PC-9 (cell line): ENCODE results near the gene GEN1. TPM values are rescaled to one million over a fixed set of nuclear protein-coding genes. Genes with fewer than 3 reads are reported as not detected.

ENCODE experiments used
- BruUV-seq: library from RNA; stranded (reverse); fragments of 400-500 nt; replicated peaks from 2 replicates; lab custom pipeline; 2021; lab: Mats Ljungman, UMichigan
- CTCF ChIA-PET: fragments of 300-600 bp; sonication (Branson Sonifier 250); formaldehyde crosslinking; loops from one replicate; lab custom pipeline; 2022; ENCODE audit warnings: antibody characterized with exemption; lab: Charles Lee
- POLR2A ChIA-PET: fragments of 300-600 bp; sonication (Branson Sonifier 250); formaldehyde crosslinking; loops from one replicate; lab custom pipeline; 2022; ENCODE audit warnings: antibody characterized with exemption; ENCODE audit not compliant: unreplicated experiment; lab: Charles Lee
- DNase-seq, 2 experiments: peaks; one replicate each; pipeline versions ENCODE4 v3.0.0 to v3.0.0-alpha.2; 2015 to 2022; ENCODE audit warnings: mixed read lengths in 1 of 2
- H2AFZ ChIP-seq: fragments of 200-600 bp; sonication (generic); 2 replicates; pipeline ENCODE4 v1.8.1; 2017; ENCODE audit warnings: antibody characterized with exemption
- H3F3A ChIP-seq: fragments of 200-600 bp; sonication (generic); 2 replicates; pipeline ENCODE4 v1.8.1; 2017; ENCODE audit warnings: antibody characterized with exemption, mild to moderate bottlenecking, low read depth; ENCODE audit not compliant: insufficient read depth
- H3K27ac ChIP-seq: fragments of 200-600 bp; sonication (generic); 2 replicates; pipeline ENCODE4 v1.6.1; 2016; ENCODE audit warnings: mixed run types
- H3K27me3 ChIP-seq: fragments of 200-600 bp; sonication (generic); 2 replicates; pipeline ENCODE4 v1.6.1; 2016; ENCODE audit warnings: low read depth, mixed run types; ENCODE audit not compliant: insufficient read depth
- H3K36me3 ChIP-seq: fragments of 200-600 bp; sonication (generic); 2 replicates; pipeline ENCODE4 v1.6.1; 2016; ENCODE audit warnings: low read depth, mixed run types
- H3K4me1 ChIP-seq: fragments of 200-600 bp; sonication (generic); replicated peaks from 2 replicates; pipeline ENCODE4 v1.6.1; 2016; ENCODE audit warnings: mixed run types; ENCODE audit not compliant: insufficient read depth
- H3K4me2 ChIP-seq: fragments of 200-600 bp; sonication (generic); 2 replicates; pipeline ENCODE4 v1.6.1; 2017; ENCODE audit warnings: mixed run types
- H3K4me3 ChIP-seq: fragments of 200-600 bp; sonication (generic); 2 replicates; pipeline ENCODE4 v1.6.1; 2016; ENCODE audit warnings: mixed run types
- H3K79me2 ChIP-seq: fragments of 200-600 bp; sonication (generic); 2 replicates; pipeline ENCODE4 v1.6.1; 2017; ENCODE audit warnings: low read depth, mixed run types
- H3K9me2 ChIP-seq: fragments of 200-600 bp; sonication (generic); 2 replicates; pipeline ENCODE4 v1.8.1; 2017; ENCODE audit warnings: mild to moderate bottlenecking; ENCODE audit not compliant: insufficient read depth
- H3K9me3 ChIP-seq: fragments of 200-600 bp; sonication (generic); 2 replicates; pipeline ENCODE4 v1.8.1; 2016; ENCODE audit warnings: low read depth; ENCODE audit not compliant: insufficient read depth
- H4K20me1 ChIP-seq: fragments of 200-600 bp; sonication (generic); 2 replicates; pipeline ENCODE4 v1.8.1; 2017; ENCODE audit not compliant: insufficient read depth
- CTCF ChIP-seq: fragments of 200-600 bp; sonication (generic); conservative IDR thresholded peaks from 2 replicates; pipeline ENCODE4 v1.6.1; 2017; ENCODE audit warnings: mixed run types, antibody characterized with exemption, mild to moderate bottlenecking, moderate library complexity
- EZH2 ChIP-seq: fragments of 200-600 bp; sonication (generic); IDR thresholded peaks from 2 replicates; pipeline ENCODE4 v1.8.0; 2017; ENCODE audit warnings: antibody characterized with exemption, low read depth
- intact Hi-C: fragments of 100-400 bp; cut with micrococcal nuclease; formaldehyde crosslinking; loops from one replicate; pipeline ENCODE4 v1.10.0; 2022; ENCODE audit not compliant: unreplicated experiment
- total RNA-seq: library from RNA; stranded (reverse); gene quantifications from 2 replicates; pipeline ENCODE4 v1.2.3, GENCODE V29; 2021

Gene GEN1
- total RNA-seq, 1 experiment from 2014 or later, result 28.3 TPM

DNA sequence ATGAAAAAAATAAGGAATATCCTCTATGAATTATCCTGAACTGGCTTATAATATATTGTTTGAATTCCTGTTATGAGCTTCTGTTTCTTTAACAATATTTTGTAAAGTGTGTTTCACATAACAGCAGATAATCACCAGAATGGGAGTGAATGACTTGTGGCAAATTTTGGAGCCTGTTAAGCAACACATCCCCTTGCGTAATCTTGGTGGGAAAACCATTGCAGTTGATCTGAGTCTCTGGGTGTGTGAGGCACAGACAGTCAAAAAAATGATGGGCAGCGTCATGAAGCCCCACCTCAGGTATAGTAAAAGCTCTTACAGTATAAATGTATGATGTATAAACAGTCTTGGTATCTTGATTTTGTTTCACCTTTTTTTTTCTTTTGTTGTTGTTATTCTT is 5.9 kb downstream of the GEN1 start:
- Histone ChIP-seq H3K4me2 (no peak overlapping the region), H3K4me1 (peaks cover 12% of the 10 kb centered on the region), H3F3A (no peaks in the 10 kb centered on the region; the same call in 1 of the 2 replicates), H3K27ac (no peak overlapping the region), H3K36me3 (peaks cover 20% of the 10 kb centered on the region), H3K9me2 (no peaks in the 10 kb centered on the region), H3K27me3 (no peaks in the 10 kb centered on the region), H3K79me2 (peaks cover 54% of the 10 kb centered on the region), H3K4me3 (no peak overlapping the region), H3K9me3 (no peaks in the 10 kb centered on the region), H2AFZ (no peak overlapping the region), H4K20me1 (no peaks in the 10 kb centered on the region)
- DNase-seq, result no peak
- no TSS peak for BruUV-seq
- TF ChIP-seq EZH2, result no peak
- TF ChIP-seq CTCF, result no peak
- intact Hi-C loops, result no loop called here
- CTCF ChIA-PET, result no interaction called here
- POLR2A ChIA-PET, result no interaction called here

- H2AFZ ChIP-seq, result no peak overlapping the region
- TF ChIP-seq EZH2, result no peak
- no peak for TF ChIP-seq CTCF
- intact Hi-C loops, result no loop called here
Observed at GRCh38 chr2:17762451-17762850, 8.5 kb downstream of the GEN1 start.

DNA sequence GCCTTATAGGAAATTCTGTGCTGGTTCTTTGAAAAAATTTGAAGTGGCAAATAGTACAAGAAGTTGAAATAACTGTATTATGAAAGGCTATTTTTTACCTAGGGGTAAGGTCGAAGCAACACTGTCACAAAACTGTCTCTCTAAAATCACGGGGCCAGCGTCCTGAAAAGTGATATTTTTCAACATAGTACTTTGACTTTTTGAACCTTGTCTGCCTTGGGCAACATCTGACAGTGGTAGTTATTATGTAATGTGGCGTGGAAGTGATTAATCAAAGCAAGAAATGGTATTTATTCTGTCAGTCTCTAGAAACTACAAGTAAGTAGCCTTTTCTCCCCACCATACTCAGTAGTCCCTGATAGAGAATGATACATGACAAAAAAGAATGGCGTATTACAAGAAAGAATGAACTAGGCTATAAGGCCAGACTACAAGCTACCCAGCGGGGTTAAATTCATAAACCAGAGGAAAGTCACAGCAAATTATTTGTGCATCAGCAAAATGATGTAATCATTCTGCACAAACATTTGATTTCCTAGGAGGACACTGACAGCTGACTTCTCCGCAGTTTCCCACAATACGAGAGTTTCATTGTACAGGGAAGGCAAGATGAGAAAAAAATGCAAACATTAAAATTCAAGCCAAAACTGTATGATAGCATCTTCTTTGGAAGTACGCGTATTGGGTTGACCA is 9.8 kb downstream of the GEN1 start:
- H4K20me1 ChIP-seq, result no peaks in the 10 kb centered on the region
- intact Hi-C loops, result no loop called here
- TF ChIP-seq CTCF (no peak), EZH2 (no peak)
- no peaks in the 10 kb centered on the region for H3K9me2 ChIP-seq
- no peak overlapping the region for H2AFZ ChIP-seq
- no peaks in the 10 kb centered on the region for H3K27me3 ChIP-seq
- CTCF ChIA-PET, result no interaction called here
- H3K79me2 ChIP-seq, result peaks cover 14% of the 10 kb centered on the region; the same call in 1 of the 2 replicates
- H3F3A ChIP-seq, result no peaks in the 10 kb centered on the region; the same call in 1 of the 2 replicates
- no peak overlapping the region for H3K4me2 ChIP-seq
- no TSS peak for BruUV-seq
- no peak for DNase-seq
- H3K4me3 ChIP-seq, result no peak overlapping the region
- no peaks in the 10 kb centered on the region for H3K9me3 ChIP-seq
- H3K4me1 ChIP-seq, result no peaks in the 10 kb centered on the region
- POLR2A ChIA-PET, result no interaction called here
- peaks cover 25% of the 10 kb centered on the region for H3K36me3 ChIP-seq
- no peak overlapping the region for H3K27ac ChIP-seq

More at GRCh38 chr2:17762451-17762850, 8.5 kb downstream of the GEN1 start:
- no peaks in the 10 kb centered on the region for H3K9me2 ChIP-seq
- no TSS peak for BruUV-seq
- ChIA-PET POLR2A (no interaction called here), CTCF (no interaction called here)
- no peak overlapping the region for H3K27ac ChIP-seq
- H3K4me2 ChIP-seq, result no peak overlapping the region
- H3K79me2 ChIP-seq, result peaks cover 27% of the 10 kb centered on the region
- H4K20me1 ChIP-seq, result no peaks in the 10 kb centered on the region
- no peaks in the 10 kb centered on the region; the same call in 1 of the 2 replicates for H3K4me1 ChIP-seq
- no peaks in the 10 kb centered on the region for H3K9me3 ChIP-seq
- no peaks in the 10 kb centered on the region; the same call in 1 of the 2 replicates for H3F3A ChIP-seq
- DNase-seq, result no peak
- H3K36me3 ChIP-seq, result peaks cover 25% of the 10 kb centered on the region
- H3K27me3 ChIP-seq, result no peaks in the 10 kb centered on the region
- no peak overlapping the region for H3K4me3 ChIP-seq
